Epithelial cell of proximal tubule (primary cell): ENCODE measurements around the gene UGT1A5. TPM values are rescaled to one million over a fixed set of nuclear protein-coding genes. Genes with fewer than 3 reads are reported as not detected.

Source experiments
- DNase-seq: peaks from one replicate; pipeline ENCODE4 v3.0.0-alpha.2; 2011; ENCODE audit warnings: low read depth
- H3K4me3 ChIP-seq: 2 replicates; pipeline ENCODE4 v1.5.1; 2011; ENCODE audit warnings: low read depth, mild to moderate bottlenecking, low read length
- total RNA-seq: library from RNA; depleted of rRNA; stranded (reverse); fragments of >200 nt; gene quantifications from 2 replicates; pipeline ENCODE4 v1.2.3, GENCODE V29; 2015
- TF ChIP-seq, protein P1 (sequence below): conservative IDR thresholded peaks from 2 replicates; pipeline ENCODE4 v1.5.1; 2012; ENCODE audit warnings: low read depth, mild to moderate bottlenecking, low read length

Gene UGT1A5
- total RNA-seq, 1 donor from 2014 or later, result not detected

DNA sequence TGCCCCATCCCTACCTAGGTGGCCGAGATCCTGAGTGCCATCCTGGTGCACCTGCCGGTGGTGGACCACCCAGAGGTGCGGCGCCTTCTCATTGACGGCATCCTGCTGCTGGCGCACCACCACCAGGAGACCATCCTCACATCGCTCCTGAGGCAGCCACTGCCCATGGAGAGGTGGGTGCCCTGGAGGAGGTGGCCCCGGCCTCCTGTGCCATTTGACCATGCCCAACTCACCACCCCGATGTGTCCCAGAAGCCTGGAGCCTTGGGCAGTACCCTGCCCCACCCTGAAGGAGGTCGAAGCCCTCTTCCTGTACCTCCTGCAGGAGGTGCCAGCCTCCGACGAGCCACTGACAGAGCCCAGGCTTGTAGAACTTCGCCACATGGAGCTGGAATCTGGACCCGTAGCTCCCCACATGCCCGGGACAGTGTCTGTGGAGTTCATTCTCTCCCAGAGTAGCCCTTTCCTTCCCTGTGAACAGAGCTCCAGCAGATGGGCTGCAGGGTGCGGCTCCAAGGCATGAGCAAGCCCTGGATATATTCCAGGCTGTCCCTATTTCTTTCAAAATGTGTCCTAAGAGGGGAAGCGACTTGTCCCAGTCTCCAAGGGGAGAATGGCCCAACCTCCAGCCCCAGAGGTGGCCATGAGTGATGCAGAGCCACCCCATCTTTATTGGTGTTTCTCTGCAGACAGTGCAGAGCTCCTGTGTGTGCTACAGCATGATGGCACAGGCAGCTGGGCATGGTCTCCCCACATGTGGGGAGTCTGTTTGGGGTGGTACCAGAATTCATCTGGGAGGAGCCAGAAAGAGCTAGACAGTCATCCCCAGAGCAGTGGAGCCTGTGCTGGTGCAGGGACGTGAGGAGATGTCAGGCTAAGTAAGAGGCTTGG, 107.4 kb downstream of the UGT1A5 start:
- DNase-seq, result no peak
- H3K4me3 ChIP-seq, result no peak overlapping the region
- TF ChIP-seq, protein P1, sequence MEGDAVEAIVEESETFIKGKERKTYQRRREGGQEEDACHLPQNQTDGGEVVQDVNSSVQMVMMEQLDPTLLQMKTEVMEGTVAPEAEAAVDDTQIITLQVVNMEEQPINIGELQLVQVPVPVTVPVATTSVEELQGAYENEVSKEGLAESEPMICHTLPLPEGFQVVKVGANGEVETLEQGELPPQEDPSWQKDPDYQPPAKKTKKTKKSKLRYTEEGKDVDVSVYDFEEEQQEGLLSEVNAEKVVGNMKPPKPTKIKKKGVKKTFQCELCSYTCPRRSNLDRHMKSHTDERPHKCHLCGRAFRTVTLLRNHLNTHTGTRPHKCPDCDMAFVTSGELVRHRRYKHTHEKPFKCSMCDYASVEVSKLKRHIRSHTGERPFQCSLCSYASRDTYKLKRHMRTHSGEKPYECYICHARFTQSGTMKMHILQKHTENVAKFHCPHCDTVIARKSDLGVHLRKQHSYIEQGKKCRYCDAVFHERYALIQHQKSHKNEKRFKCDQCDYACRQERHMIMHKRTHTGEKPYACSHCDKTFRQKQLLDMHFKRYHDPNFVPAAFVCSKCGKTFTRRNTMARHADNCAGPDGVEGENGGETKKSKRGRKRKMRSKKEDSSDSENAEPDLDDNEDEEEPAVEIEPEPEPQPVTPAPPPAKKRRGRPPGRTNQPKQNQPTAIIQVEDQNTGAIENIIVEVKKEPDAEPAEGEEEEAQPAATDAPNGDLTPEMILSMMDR, result no peak

DNA sequence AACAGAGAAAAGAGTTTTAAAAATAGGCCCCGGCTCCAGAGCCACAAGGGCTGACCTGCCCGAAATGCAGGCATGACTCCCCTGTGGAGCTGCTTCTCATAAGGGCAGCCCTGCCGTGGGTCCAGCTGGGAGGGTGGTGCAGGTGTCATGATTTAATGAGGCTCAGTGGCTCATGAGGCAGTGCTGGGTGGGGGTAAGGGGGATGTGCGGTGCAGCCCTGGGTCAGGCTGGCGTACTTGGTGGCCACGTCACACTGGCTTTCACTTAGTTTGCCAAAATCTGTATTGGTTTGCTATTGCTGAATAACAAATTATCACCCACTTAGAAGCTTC, 108.0 kb downstream of the UGT1A5 start:
- TF ChIP-seq, protein P1, result no peak
- H3K4me3 ChIP-seq, result no peak overlapping the region
- no peak for DNase-seq

DNA sequence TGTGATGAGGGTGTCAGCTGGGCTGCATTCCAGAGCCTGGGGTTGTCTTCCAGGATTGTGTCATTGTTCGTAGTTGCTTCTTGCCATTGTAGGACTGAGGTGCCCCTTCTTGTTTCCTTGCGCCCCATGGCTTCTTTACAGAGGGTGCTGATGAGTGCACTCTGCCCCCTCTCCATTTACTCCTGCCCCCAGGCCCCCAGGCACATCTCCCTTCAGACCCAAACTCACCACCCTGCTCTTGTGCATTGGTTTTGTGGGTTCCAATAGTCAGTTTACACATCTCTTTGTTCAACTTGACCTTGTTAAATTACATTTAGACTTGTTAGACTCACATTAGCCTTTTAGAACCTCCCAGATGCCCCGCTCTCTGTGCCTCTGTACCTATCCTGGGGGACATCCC, 108.5 kb downstream of the UGT1A5 start:
- no peak for DNase-seq
- TF ChIP-seq, protein P1, result no peak
- H3K4me3 ChIP-seq, result no peak overlapping the region

DNA sequence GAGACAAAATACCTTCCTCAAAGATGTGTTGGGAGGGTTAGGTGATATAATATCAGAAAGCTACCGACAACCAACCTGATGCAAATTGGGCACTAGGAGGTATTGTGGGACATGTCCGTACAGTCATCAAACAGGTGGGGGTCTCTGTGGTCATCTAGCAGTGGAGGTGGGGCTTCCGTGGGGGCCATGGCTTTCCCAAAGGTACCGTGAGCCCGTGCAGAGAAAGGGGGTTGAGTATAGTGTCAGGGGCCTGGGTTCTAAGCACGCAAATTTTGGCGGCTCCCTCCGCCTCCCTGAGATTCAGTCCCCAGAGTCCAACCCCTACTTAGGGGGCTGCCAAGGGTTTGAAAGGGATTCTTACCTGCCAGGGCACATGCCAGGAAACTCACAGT, 109.0 kb downstream of the UGT1A5 start:
- no peak overlapping the region for H3K4me3 ChIP-seq
- TF ChIP-seq, protein P1, result no peak
- no peak for DNase-seq

DNA sequence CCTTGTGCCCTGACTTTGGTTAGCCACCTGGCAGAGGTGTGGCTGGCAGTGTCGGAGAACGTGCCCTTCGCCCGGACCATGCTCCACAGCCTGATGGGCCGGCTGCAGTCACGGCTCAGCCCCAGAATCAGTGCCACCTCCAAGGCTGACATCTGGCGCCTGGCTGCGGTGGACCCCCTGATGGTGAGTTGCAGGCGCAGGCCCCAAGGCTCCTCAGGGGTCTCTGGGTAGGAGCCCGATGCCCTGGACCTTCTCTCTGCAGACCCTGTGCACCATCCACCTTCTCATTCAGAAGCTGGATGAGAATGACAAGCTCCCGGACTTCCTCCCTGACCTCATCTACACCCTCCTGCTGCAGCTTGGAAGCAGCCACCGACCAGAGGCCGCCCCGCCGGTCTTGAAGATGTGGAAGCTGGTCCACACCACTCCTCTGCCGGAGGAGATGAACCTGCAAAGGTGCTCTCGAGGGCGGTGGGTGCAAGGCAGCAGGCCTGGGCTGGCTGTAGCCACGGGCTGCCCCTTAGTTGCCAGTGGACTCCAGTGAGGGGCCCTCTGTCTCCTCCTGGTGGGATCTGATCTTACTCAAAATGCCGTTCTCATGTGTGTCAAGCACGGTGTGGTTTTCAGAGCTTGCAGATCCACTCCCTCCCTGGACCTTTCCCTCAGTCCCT, 109.5 kb downstream of the UGT1A5 start:
- no peak for DNase-seq
- TF ChIP-seq, protein P1, result no peak
- no peak overlapping the region for H3K4me3 ChIP-seq

Other genes with a start within 250 kb of the UGT1A5 start
- gene USP40, start 146.1 kb upstream of the UGT1A5 start, total RNA-seq, result 19.8 and 33.6 TPM in 2 replicates
- not detected in 2 replicates for gene UGT1A8, start 95.3 kb upstream of the UGT1A5 start, total RNA-seq
- not detected in 2 replicates for gene UGT1A10, start 76.5 kb upstream of the UGT1A5 start, total RNA-seq
- gene UGT1A9, start 41.0 kb upstream of the UGT1A5 start, total RNA-seq, result not detected in 2 replicates
- 0.14 TPM in 1 of 2 replicates, not detected in the other for gene UGT1A7, start 31.0 kb upstream of the UGT1A5 start, total RNA-seq
- gene UGT1A6, start 20.0 kb upstream of the UGT1A5 start, total RNA-seq, result 0.52 and 5.1 TPM in 2 replicates
- gene UGT1A4, start 5.8 kb downstream of the UGT1A5 start, total RNA-seq, result 0.07 TPM in 1 of 2 replicates, not detected in the other
- not detected in 2 replicates for gene UGT1A3, start 16.1 kb downstream of the UGT1A5 start, total RNA-seq
- not detected in 2 replicates for gene UGT1A1, start 47.4 kb downstream of the UGT1A5 start, total RNA-seq
- not detected in 2 replicates for gene MROH2A, start 65.4 kb downstream of the UGT1A5 start, total RNA-seq
- 56.9 and 64.9 TPM in 2 replicates for gene HJURP, start 141.6 kb downstream of the UGT1A5 start, total RNA-seq
- 0.87 and 4.1 TPM in 2 replicates for gene TRPM8, start 204.5 kb downstream of the UGT1A5 start, total RNA-seq